ENCODE data around the gene ABCG1.

DNA sequence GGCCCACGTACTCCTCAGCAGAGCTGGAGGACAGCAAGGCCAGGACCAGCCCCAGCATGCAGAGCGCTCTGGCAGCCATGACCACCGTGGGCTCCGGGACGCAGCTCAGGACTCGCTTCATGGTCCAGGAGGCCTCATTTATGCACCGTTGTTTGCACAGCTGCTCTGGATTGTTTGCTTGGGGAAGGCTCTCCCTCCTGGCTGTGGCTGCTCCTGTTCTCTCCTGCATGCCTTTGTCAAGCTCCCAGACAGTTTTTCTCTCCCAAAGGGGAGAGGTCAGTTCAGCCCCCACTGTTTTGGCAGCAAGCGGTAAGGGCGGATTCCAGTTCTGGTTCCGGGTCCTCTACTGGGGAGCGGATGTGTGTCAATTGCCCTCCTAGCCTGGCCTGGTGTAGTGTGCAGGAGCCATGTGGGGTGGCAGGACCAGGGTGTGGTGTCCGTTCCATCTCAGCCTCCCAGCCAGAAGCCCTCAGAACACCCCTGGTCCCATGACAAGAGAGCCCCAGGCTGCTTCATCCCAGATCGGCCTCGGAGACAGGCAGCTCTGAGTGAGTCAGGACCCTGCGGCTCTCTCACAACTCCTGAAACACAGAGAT lies 96.5 kb downstream of the ABCG1 start, which contains the start of gene TFF3:
- TF ChIP-seq, protein P1, sequence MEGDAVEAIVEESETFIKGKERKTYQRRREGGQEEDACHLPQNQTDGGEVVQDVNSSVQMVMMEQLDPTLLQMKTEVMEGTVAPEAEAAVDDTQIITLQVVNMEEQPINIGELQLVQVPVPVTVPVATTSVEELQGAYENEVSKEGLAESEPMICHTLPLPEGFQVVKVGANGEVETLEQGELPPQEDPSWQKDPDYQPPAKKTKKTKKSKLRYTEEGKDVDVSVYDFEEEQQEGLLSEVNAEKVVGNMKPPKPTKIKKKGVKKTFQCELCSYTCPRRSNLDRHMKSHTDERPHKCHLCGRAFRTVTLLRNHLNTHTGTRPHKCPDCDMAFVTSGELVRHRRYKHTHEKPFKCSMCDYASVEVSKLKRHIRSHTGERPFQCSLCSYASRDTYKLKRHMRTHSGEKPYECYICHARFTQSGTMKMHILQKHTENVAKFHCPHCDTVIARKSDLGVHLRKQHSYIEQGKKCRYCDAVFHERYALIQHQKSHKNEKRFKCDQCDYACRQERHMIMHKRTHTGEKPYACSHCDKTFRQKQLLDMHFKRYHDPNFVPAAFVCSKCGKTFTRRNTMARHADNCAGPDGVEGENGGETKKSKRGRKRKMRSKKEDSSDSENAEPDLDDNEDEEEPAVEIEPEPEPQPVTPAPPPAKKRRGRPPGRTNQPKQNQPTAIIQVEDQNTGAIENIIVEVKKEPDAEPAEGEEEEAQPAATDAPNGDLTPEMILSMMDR (IDR thresholded peaks at IDR 0.05), result no peak
- TF ChIP-seq ZFX (IDR thresholded peaks at IDR 0.05; ENCODE audit: borderline replicate concordance), result no peak
